MV-4-11 (cell line): Measurements from ENCODE around the gene TNFSF13.

Experiments
- DNase-seq: peaks from one replicate; lab custom pipeline; 2025; lab: John Stamatoyannopoulos, UW

The TNFSF13 gene

GRCh38 chr17:7575481-7575883 is 16.9 kb downstream of the TNFSF13 start:
- DNase-seq: no peak

DNA sequence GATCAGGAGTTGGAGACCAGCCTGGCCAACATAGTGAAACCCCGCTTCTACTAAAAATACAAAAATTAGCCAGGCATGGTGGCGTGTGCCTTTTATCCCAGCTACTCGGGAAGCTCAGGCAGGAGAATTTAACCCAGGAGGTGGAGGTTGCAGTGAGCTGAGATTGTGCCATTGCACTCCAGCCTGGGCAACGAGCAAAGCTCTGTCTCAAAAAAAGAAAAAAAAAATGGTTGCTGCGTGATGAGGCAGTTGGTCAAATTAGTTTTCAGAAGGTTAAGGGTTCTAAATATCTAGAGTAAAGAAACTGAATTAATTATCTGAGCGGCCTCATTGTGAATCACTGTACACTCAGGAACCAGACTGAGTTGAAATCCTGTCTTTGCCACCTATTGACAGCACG is 17.4 kb downstream of the TNFSF13 start:
- no peak for DNase-seq

DNA sequence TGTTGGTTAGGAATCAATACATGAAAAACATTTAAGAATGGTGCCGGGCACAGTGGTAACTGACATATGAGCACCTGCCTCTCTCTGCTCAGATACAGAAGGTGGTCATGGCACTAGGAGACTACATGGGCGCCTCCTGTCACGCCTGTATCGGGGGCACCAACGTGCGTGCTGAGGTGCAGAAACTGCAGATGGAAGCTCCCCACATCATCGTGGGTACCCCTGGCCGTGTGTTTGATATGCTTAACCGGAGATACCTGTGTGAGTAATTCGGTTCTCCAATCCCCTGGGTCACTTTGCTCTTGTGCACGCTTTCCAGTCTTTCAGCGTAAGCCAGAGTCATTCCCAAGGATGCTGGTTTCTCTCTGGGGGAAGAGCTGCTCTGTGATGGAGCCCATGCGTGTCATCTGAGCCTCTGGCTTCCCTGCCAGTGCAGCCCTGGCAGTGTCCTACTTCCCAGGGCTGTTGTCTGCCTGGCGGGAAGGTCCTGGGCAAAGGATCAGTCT is 17.9 kb downstream of the TNFSF13 start:
- no peak for DNase-seq

GRCh38 chr17:7577327-7578199 is 19.0 kb downstream of the TNFSF13 start:
- no peak for DNase-seq

DNA sequence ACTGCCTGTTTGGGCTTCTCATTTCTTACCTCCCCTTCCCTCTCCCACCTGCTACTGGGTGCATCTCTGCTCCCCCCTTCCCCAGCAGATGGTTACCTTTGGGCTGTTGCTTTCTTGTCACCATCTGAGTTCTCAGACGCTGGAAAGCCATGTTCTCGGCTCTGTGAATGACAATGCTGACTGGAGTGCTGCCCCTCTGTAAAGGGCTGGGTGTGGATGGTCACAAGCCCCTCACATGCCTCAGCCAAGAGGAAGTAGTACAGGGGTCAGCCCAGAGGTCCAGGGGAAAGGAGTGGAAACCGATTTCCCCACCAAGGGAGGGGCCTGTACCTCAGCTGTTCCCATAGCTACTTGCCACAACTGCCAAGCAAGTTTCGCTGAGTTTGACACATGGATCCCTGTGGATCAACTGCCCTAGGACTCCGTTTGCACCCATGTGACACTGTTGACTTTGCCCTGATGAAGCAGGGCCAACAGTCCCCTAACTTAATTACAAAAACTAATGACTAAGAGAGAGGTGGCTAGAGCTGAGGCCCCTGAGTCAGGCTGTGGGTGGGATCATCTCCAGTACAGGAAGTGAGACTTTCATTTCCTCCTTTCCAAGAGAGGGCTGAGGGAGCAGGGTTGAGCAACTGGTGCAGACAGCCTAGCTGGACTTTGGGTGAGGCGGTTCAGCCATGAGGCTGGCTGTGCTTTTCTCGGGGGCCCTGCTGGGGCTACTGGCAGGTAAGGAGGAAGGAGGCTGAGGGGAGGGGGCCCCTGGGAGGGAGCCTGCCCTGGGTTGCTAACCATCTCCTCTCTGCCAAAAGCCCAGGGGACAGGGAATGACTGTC is 20.7 kb downstream of the TNFSF13 start, which contains the start of gene CD68:
CD68 (plus strand) TSS at position 638 of the 833 bp plus-strand sequence; CDS start at position 678, 40 bp downstream.
- peak; percentile 100 for DNase-seq

GRCh38 chr17:7579834-7580603 is 21.5 kb downstream of the TNFSF13 start:
- DNase-seq: peak; percentile 85

DNA sequence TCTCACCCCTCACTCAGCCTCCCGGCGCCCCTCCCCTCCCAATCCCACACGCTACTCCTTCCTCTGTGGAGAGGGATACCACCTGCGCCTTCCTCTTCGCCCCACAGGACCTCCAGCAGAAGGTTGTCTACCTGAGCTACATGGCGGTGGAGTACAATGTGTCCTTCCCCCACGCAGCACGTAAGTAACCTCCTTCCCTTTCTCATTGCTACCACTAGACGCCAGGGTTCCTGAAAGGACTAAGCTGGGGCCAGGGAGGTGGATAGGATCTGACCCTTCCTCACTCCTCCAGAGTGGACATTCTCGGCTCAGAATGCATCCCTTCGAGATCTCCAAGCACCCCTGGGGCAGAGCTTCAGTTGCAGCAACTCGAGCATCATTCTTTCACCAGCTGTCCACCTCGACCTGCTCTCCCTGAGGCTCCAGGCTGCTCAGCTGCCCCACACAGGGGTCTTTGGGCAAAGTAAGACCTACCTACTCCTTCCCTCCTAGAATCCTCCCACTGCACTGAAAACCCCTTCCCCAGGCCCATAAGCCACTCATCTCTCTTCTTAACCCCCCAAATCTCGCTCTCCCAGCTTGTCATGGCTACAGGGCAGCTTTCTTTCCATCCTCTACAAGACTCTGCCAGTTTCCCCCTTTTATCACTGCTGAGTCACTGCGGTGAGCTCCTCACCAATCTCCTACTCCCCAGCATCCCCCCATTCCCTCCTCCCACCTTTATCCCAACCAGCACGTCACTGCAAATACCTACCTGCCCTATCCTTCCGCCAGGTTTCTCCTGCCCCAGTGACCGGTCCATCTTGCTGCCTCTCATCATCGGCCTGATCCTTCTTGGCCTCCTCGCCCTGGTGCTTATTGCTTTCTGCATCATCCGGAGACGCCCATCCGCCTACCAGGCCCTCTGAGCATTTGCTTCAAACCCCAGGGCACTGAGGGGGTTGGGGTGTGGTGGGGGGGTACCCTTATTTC is 22.3 kb downstream of the TNFSF13 start:
- DNase-seq: no peak

- DNase-seq: no peak
These were observed 24.1 kb downstream of the TNFSF13 start for GRCh38 chr17:7582396-7583252.

DNA sequence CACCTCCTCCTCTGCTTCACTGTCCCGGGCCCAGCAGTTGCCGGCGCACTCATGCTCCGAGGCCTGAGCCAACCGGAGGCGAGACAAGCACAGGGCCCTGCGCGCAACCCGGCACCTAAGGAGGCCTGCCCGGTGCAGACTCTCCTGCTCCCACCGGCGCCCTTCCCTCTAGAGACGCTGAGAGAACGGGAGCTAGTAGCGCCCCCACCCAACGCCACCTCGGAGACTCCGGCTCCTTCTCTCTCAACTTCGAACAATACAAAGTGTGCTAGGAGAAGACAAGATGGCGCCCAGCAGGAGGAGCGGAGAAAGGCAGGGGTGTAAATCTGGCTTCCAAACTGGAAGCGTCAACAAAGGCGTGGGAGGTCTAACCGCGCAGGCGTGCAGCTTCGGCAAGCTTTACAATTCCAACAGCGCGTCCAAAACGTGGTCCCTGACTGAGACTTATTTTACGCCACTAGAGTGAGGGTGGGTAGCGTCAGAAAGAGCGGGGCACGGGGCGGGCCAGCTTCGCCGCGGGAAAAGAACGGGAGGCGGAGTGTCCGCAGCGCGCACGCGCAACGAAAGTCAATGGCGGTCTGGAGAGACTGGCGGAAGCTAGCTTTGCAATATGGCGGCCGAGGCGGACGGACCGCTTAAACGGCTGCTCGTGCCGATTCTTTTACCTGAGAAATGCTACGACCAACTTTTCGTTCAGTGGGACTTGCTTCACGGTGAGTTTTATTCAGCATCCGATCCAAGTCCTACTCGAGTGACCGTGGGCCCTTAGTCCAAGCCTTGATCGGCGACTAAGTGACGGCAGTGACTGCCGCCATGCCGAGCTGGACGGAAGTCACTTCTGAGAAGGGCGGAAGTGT is 24.9 kb downstream of the TNFSF13 start, which contains the start of gene MPDU1:
MPDU1 (plus strand) TSS at position 600 of the 857 bp plus-strand sequence; CDS start at position 611, 11 bp downstream.
- peak; percentile 97 for DNase-seq

DNA sequence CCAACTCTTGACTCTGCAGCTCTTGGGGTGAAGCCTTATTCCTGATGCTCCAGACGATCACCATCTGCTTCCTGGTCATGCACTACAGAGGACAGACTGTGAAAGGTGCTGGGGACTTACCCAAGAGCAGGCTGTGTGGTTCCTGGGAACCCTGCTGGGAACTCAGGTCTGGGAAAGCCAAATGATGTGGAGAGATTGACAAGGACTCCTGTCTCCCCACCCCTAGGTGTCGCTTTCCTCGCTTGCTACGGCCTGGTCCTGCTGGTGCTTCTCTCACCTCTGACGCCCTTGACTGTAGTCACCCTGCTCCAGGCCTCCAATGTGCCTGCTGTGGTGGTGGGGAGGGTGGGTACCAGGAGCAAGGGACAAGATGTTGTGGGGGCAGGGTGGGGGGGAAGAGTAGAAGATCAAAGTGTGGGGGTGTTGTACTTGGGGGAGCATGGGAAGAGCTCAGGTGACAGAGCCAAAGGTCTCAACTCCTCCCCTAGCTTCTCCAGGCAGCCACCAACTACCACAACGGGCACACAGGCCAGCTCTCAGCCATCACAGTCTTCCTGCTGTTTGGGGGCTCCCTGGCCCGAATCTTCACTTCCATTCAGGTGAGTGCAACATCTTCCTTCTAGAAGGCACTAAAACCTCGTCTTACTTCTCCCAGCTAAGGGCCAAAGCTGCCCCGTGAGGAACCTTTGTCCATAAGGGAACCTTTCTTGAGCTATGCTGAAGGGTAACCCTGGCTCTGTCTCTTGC is 28.3 kb downstream of the TNFSF13 start:
- no peak for DNase-seq

DNA sequence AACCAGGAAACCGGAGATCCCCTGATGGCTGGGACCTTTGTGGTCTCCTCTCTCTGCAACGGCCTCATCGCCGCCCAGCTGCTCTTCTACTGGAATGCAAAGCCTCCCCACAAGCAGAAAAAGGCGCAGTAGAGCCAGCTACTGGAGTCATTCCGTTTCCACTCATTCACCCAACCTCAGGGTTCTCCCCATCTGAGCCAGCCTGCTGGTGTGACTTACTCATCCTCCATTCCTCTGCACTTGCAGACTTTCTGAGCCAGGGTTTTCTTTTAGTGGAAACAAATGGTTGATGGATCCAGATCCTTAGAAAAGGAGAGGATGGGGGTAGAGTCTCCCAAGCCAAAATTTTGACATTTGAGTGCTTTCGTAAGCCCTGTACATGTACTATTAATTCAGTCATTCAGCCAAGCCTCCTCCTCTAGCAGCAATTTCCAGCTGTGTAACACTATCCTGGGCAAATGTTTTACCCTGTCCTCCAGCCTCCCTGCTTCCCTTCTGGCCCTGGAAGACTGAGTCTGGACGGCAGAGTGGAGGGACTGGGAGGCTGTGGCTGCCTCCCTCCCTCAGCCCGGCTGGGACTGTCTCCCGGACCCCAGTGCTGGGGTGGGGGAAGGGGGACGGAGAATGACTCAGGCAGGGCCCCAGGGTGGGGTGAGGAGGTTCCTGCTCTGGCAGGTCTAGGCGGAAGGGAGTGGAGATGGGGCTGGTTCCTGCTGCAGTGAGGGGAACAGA is 29.0 kb downstream of the TNFSF13 start:
- DNase-seq: peak; percentile 81

- DNase-seq: no peak
These were observed 30.1 kb downstream of the TNFSF13 start for GRCh38 chr17:7588553-7589203.

DNA sequence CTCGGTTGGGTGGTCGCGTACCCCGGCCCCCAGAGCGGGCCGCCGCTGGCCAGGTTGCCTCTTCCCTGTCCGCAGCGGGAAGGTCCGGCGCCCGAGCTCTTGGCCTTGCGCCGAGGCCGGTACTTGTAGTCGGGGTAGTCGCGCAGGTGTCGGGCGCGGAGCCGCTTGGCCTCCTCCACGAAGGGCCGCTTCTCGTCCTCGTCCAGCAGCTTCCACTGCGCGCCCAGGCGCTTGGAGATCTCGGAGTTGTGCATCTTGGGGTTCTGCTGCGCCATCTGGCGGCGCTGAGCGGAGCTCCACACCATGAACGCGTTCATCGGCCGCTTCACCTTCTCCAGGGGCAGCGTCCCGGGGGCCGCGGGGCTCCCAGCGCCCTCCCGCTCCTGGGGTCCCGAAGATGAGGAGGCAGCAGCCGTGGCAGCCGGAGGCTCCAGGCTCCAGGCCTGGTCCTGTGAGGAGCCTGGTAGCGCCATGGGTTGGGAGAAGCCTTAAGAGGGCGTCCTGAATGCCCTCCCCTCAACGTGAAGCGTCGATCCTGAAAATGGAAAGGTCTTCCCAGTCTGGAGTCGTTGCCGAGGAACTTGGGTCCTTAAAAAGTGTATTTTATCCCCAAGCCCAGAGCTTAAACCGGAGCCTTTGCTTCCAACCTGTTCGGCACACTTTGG is 30.8 kb downstream of the TNFSF13 start:
- DNase-seq: peak; percentile 74

DNA sequence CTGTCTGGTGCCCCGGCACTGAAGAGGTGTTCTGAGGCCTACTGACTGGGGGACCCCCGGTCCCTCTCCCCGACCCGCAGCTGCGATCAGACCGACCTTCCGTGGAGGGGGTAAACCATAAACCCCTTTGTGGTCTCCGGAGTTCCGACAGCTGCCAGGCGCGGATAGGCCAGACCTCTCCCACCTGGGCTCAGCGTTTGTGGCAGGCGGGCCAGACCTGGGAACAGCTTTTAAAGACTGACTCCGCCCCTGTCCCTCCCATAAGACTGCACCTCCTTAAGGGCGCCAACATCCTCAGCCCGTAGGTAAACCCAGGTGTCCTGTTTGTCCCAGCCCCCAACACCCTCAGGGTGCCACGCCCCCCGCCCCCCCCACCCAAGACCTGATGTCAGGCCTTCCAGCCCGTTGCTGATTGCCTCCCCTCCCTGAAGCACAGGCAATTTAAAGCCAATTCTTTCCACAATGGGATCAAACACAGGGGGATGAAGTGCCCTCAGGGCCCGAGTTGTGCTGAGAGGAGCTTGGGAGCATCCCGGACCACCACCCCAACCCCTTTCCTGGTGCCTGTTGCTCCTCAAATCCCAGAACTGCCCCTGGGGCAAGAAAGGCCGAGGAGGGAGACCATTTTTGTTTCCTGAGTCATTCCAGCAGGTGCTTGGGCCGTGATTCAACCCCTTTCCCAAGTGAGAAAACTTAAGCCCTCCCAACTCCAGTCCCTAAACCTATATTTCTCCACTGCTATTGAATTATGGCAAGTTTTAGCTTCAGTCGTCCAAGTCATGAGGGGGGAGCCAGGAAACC is 31.5 kb downstream of the TNFSF13 start, which contains the start of gene SOX15:
SOX15 (minus strand) TSS at position 204 of the 801 bp plus-strand sequence. CDS start 418 bp downstream, outside the sequence.
- no peak for DNase-seq

DNA sequence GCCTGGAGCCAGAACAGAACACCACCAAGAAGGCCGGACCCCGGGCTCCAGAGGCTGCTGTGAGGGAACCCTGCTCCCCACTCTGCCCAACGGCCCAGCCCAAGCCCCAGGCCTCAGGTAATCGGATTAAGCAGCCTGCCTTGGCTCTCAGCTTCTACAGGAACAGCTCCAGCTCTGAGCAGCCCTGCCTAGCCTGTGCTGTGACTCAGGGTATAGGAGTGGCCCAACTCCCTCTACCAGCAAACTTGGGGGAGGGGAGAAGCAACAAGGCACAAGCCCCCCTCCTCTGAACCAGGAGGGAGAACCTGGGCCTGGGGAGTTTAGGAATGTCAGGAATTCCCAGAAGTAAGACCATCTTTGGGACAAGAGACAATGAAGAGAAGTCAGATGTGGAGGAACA is 32.2 kb downstream of the TNFSF13 start:
- DNase-seq: no peak
